PFSK-1 (cell line): ENCODE measurements around the gene KIF20B.

Experiments
- FOXP2 ChIP-seq: optimal IDR thresholded peaks from 2 replicates; pipeline ENCODE3; 2011; ENCODE audit warnings: borderline replicate concordance, control low read depth, inconsistent platforms; ENCODE audit not compliant: insufficient read depth; ENCODE audit errors: extremely low read length, extremely low read depth
- POLR2AphosphoS5 ChIP-seq: IDR thresholded peaks from 2 replicates; pipeline ENCODE4 v1.6.1; 2012; ENCODE audit warnings: low read depth, mild to moderate bottlenecking, control low read depth, low read length, moderate library complexity
- SIN3A ChIP-seq: IDR thresholded peaks from 2 replicates; pipeline ENCODE4 v1.6.1; 2012; ENCODE audit warnings: mild to moderate bottlenecking, low read length, moderate library complexity, borderline replicate concordance; ENCODE audit not compliant: insufficient read depth
- TAF1 ChIP-seq: IDR thresholded peaks from 2 replicates; pipeline ENCODE4 v1.6.1; 2012; ENCODE audit warnings: low read length, control low read depth, borderline replicate concordance; ENCODE audit not compliant: insufficient read depth
- TF ChIP-seq, protein P1 (sequence below), 2 experiments: IDR thresholded peaks; 2 replicates each; pipeline versions ENCODE4 v1.6.1 to v1.8.0; 2011 to 2012; ENCODE audit warnings: low read depth in 2 of 2, low read length in 2 of 2, control low read depth in 1 of 2, inconsistent platforms in 1 of 2, mild to moderate bottlenecking in 1 of 2, moderate library complexity in 1 of 2; ENCODE audit not compliant: insufficient read depth in 1 of 2

Gene KIF20B

DNA sequence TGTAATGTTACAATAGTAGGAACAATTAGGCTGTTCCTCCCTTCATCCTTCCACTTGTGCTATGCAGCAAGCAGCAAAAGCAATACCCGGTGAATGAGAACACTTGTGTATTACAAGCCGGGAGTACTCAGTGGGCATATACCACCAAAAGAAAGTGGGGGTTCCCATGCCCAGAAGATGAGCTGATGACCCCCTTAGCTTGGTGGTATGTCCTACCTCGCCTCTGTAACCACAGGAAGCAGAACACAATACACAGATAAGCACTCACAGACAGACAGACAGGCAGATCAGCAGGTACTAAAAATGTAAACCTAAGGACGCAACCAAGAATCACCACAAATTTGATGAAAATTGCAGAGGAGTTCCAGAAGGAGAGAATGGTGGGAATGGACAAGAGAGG is 15.5 kb upstream of the KIF20B start:
- no peak for TF ChIP-seq FOXP2
- TF ChIP-seq TAF1, result no peak
- TF ChIP-seq SIN3A, result no peak
- TF ChIP-seq POLR2AphosphoS5, result no peak
- TF ChIP-seq, protein P1, sequence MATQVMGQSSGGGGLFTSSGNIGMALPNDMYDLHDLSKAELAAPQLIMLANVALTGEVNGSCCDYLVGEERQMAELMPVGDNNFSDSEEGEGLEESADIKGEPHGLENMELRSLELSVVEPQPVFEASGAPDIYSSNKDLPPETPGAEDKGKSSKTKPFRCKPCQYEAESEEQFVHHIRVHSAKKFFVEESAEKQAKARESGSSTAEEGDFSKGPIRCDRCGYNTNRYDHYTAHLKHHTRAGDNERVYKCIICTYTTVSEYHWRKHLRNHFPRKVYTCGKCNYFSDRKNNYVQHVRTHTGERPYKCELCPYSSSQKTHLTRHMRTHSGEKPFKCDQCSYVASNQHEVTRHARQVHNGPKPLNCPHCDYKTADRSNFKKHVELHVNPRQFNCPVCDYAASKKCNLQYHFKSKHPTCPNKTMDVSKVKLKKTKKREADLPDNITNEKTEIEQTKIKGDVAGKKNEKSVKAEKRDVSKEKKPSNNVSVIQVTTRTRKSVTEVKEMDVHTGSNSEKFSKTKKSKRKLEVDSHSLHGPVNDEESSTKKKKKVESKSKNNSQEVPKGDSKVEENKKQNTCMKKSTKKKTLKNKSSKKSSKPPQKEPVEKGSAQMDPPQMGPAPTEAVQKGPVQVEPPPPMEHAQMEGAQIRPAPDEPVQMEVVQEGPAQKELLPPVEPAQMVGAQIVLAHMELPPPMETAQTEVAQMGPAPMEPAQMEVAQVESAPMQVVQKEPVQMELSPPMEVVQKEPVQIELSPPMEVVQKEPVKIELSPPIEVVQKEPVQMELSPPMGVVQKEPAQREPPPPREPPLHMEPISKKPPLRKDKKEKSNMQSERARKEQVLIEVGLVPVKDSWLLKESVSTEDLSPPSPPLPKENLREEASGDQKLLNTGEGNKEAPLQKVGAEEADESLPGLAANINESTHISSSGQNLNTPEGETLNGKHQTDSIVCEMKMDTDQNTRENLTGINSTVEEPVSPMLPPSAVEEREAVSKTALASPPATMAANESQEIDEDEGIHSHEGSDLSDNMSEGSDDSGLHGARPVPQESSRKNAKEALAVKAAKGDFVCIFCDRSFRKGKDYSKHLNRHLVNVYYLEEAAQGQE (IDR thresholded peaks at IDR 0.05; ENCODE audit: insufficient read depth in 1 of 2, low read depth in 2 of 2, low read length in 2 of 2), result no peak

DNA sequence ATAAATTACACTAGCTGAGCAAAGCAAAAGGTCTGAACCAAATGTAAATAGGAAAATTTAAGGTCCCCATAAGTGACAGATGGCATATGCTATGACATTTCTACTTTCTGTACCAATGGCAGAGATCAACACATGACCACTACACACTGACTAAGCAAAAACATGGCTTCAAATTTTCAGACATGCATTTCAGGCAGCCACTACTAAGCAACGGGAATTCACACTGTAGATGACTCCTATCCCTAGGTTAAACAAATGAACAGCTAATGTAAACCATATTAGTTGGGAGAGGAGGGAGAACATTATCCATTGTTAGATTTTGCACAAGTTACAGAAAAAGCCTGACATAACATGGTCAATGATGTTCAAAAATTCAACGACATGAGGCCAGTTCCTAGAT is 11.4 kb upstream of the KIF20B start:
- no peak for TF ChIP-seq FOXP2
- TF ChIP-seq, protein P1 (IDR thresholded peaks at IDR 0.05; ENCODE audit: insufficient read depth in 1 of 2, low read depth in 2 of 2, low read length in 2 of 2), result no peak
- no peak for TF ChIP-seq TAF1
- TF ChIP-seq SIN3A, result no peak
- no peak for TF ChIP-seq POLR2AphosphoS5

- TF ChIP-seq, protein P1 (IDR thresholded peaks at IDR 0.05; ENCODE audit: insufficient read depth in 1 of 2, low read depth in 2 of 2, low read length in 2 of 2), result no peak
- TF ChIP-seq TAF1 (no peak), SIN3A (no peak), POLR2AphosphoS5 (no peak), FOXP2 (no peak)
Measured at GRCh38 chr10:89692416-89692815, 9.0 kb upstream of the KIF20B start.

- no peak for TF ChIP-seq FOXP2
- TF ChIP-seq POLR2AphosphoS5, result no peak
- no peak for TF ChIP-seq TAF1
- TF ChIP-seq, protein P1 (IDR thresholded peaks at IDR 0.05; ENCODE audit: insufficient read depth in 1 of 2, low read depth in 2 of 2, low read length in 2 of 2), result no peak
- no peak for TF ChIP-seq SIN3A
Measured at GRCh38 chr10:89693176-89693575, 8.2 kb upstream of the KIF20B start.

GRCh38 chr10:89695307-89695706 is 6.1 kb upstream of the KIF20B start:
- TF ChIP-seq, protein P1 (IDR thresholded peaks at IDR 0.05; ENCODE audit: insufficient read depth in 1 of 2, low read depth in 2 of 2, low read length in 2 of 2), result no peak
- TF ChIP-seq TAF1 (no peak), POLR2AphosphoS5 (no peak), SIN3A (no peak), FOXP2 (no peak)
